Stimulated activated CD4-positive, alpha-beta T cell treated with anti-CD3 and anti-CD28 coated beads, Interleukin-4, amount 100 ng/mL, for 24 hours (primary cell): ENCODE data around the gene SEPTIN10.
"Not testable (repeated sequence)": the region's sequence is repeated elsewhere in the genome, so short reads cannot be mapped to it uniquely, and the experiment has no call there.

Experiments
- DNase-seq: peaks from one replicate; pipeline ENCODE4 v3.0.0-alpha.2; 2020

Gene SEPTIN10

GRCh38 chr2:109597283-109597682, 16.5 kb downstream of the SEPTIN10 start:
- no peak for DNase-seq

- DNase-seq: no peak
Measured at GRCh38 chr2:109595644-109596043, 18.1 kb downstream of the SEPTIN10 start.

GRCh38 chr2:109594246-109594885, 19.4 kb downstream of the SEPTIN10 start:
- no peak for DNase-seq

GRCh38 chr2:109592905-109593304, 20.9 kb downstream of the SEPTIN10 start:
- no peak for DNase-seq

- DNase-seq: no peak
Measured at GRCh38 chr2:109591206-109591605, 22.6 kb downstream of the SEPTIN10 start.

GRCh38 chr2:109586687-109587086, 27.1 kb downstream of the SEPTIN10 start:
- no peak for DNase-seq

- DNase-seq: no peak
Measured at GRCh38 chr2:109582928-109583895, 30.6 kb downstream of the SEPTIN10 start.

GRCh38 chr2:109577630-109578029, 36.1 kb downstream of the SEPTIN10 start:
- DNase-seq: not testable (repeated sequence)

GRCh38 chr2:109575373-109575772, 38.4 kb downstream of the SEPTIN10 start:
- no peak for DNase-seq

- DNase-seq: no peak
Measured at GRCh38 chr2:109563980-109564550, 49.7 kb downstream of the SEPTIN10 start.

- no peak for DNase-seq
Measured at GRCh38 chr2:109563288-109563687, 50.5 kb downstream of the SEPTIN10 start.

GRCh38 chr2:109562421-109562820, 51.3 kb downstream of the SEPTIN10 start:
- no peak for DNase-seq

GRCh38 chr2:109560265-109560664, 53.5 kb downstream of the SEPTIN10 start:
- no peak for DNase-seq

- DNase-seq: no peak
Measured at GRCh38 chr2:109558076-109558882, 55.5 kb downstream of the SEPTIN10 start.

- no peak for DNase-seq
Measured at GRCh38 chr2:109557309-109557708, 56.5 kb downstream of the SEPTIN10 start.

- no peak for DNase-seq
Measured at GRCh38 chr2:109555346-109555900, 58.3 kb downstream of the SEPTIN10 start.

GRCh38 chr2:109554758-109555157, 59.0 kb downstream of the SEPTIN10 start:
- no peak for DNase-seq

GRCh38 chr2:109549016-109549590, 64.7 kb downstream of the SEPTIN10 start:
- no peak for DNase-seq

- no peak for DNase-seq
Measured at GRCh38 chr2:109547280-109547679, 66.5 kb downstream of the SEPTIN10 start.

- DNase-seq: peak; percentile 60
Measured at GRCh38 chr2:109545828-109546713, 67.7 kb downstream of the SEPTIN10 start.

- no peak for DNase-seq
Measured at GRCh38 chr2:109542384-109542783, 71.4 kb downstream of the SEPTIN10 start.
